Loucy (cell line): ENCODE data around the gene OR1J4.

ENCODE experiments used
- H2AFZ ChIP-seq: fragments of 200-600 bp; sonication (generic); 2 replicates; pipeline ENCODE4 v1.6.0; 2016; ENCODE audit warnings: antibody characterized with exemption, mild to moderate bottlenecking, low read length, moderate library complexity
- H3F3A ChIP-seq: fragments of 200-600 bp; 2 replicates; pipeline ENCODE4 v1.6.0; 2016; ENCODE audit warnings: antibody characterized with exemption, low read depth, mild to moderate bottlenecking
- H3K27me3 ChIP-seq: fragments of 200-600 bp; sonication (generic); 2 replicates; pipeline ENCODE4 v1.6.1; 2014; ENCODE audit warnings: low read length, mild to moderate bottlenecking; ENCODE audit not compliant: insufficient read depth, poor library complexity, severe bottlenecking
- H3K36me3 ChIP-seq: fragments of 200-600 bp; sonication (generic); 2 replicates; pipeline ENCODE4 v1.6.1; 2016; ENCODE audit warnings: low read length; ENCODE audit not compliant: insufficient read depth
- H3K4me1 ChIP-seq: fragments of 200-600 bp; sonication (generic); 2 replicates; pipeline ENCODE4 v1.5.1; 2014; ENCODE audit warnings: low read length, mild to moderate bottlenecking; ENCODE audit not compliant: insufficient read depth, poor library complexity, severe bottlenecking
- H3K4me2 ChIP-seq: fragments of 200-600 bp; sonication (generic); 2 replicates; pipeline ENCODE4 v1.6.0; 2014; ENCODE audit warnings: antibody characterized with exemption, low read length, low read depth, mild to moderate bottlenecking; ENCODE audit not compliant: poor library complexity, severe bottlenecking
- H3K4me3 ChIP-seq: fragments of 200-600 bp; sonication (generic); 2 replicates; pipeline ENCODE4 v1.5.1; 2014; ENCODE audit warnings: low read length, mild to moderate bottlenecking, mixed read lengths; ENCODE audit not compliant: poor library complexity, severe bottlenecking
- H3K79me2 ChIP-seq: fragments of 200-600 bp; sonication (generic); 2 replicates; pipeline ENCODE4 v1.6.1; 2014; ENCODE audit warnings: low read length; ENCODE audit not compliant: insufficient read depth
- H3K9ac ChIP-seq: fragments of 200-600 bp; sonication (generic); 2 replicates; pipeline ENCODE4 v1.6.0; 2014; ENCODE audit warnings: mild to moderate bottlenecking, low read depth, low read length, moderate library complexity; ENCODE audit not compliant: poor library complexity, severe bottlenecking
- H3K9me2 ChIP-seq: fragments of 200-600 bp; sonication (generic); replicated peaks from 2 replicates; pipeline ENCODE4 v1.6.1; 2016; ENCODE audit warnings: low read depth, low read length, mixed read lengths
- H3K9me3 ChIP-seq: fragments of 200-600 bp; sonication (generic); 2 replicates; pipeline ENCODE4 v1.6.1; 2014; ENCODE audit warnings: mild to moderate bottlenecking, antibody characterized with exemption, low read length, low read depth; ENCODE audit not compliant: insufficient read depth
- H4K20me1 ChIP-seq: fragments of 200-600 bp; sonication (generic); 2 replicates; pipeline ENCODE4 v1.6.0; 2014; ENCODE audit warnings: antibody characterized with exemption, low read length, mild to moderate bottlenecking; ENCODE audit not compliant: insufficient read depth, poor library complexity, severe bottlenecking
- EZH2phosphoT487 ChIP-seq: fragments of 200-600 bp; IDR thresholded peaks from 2 replicates; pipeline ENCODE4 v1.6.1; 2018; ENCODE audit warnings: antibody characterized with exemption, mild to moderate bottlenecking, moderate library complexity, borderline replicate concordance
- TF ChIP-seq, protein P1 (sequence below): fragments of 200-600 bp; sonication (generic); conservative IDR thresholded peaks from 2 replicates; pipeline ENCODE4 v1.5.1; 2014; ENCODE audit warnings: mild to moderate bottlenecking, antibody characterized with exemption, low read length

The OR1J4 gene, protein sequence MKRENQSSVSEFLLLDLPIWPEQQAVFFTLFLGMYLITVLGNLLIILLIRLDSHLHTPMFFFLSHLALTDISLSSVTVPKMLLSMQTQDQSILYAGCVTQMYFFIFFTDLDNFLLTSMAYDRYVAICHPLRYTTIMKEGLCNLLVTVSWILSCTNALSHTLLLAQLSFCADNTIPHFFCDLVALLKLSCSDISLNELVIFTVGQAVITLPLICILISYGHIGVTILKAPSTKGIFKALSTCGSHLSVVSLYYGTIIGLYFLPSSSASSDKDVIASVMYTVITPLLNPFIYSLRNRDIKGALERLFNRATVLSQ

DNA sequence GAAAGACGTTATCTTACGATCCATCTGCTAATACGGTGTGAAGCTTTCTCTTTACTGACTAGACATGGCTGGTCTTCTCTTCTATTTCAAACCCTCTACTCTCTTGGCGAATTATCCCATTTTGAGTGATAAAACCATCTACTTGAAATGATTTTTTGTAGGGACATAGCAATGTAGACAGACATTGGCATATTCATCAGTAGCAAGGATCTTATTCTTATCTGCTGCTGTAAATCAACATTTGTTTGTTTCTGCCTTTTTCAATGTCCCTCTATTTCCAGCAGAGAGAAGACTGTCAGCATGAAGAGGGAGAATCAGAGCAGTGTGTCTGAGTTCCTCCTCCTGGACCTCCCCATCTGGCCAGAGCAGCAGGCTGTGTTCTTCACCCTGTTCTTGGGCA is at the start of gene OR1J4:
Gene OR1J4 (plus strand): TSS at position 301 of the 400 bp plus-strand sequence. CDS start 0 bp downstream, at position 301.
- Histone ChIP-seq H3K9ac (no peak within 1 kb of the TSS), H3K79me2 (no peaks in the 10 kb centered on the region), H2AFZ (no peak within 1 kb of the TSS), H3K4me2 (no peak within 1 kb of the TSS), H3K36me3 (no peaks in the 10 kb centered on the region), H3K4me1 (no peaks in the 10 kb centered on the region), H4K20me1 (no peaks in the 10 kb centered on the region), H3F3A (no peaks in the 10 kb centered on the region), H3K4me3 (no peak within 1 kb of the TSS), H3K27me3 (no peaks in the 10 kb centered on the region), H3K9me3 (no peaks in the 10 kb centered on the region), H3K9me2 (no peaks in the 10 kb centered on the region)
- TF ChIP-seq EZH2phosphoT487: no peak
- TF ChIP-seq, protein P1, sequence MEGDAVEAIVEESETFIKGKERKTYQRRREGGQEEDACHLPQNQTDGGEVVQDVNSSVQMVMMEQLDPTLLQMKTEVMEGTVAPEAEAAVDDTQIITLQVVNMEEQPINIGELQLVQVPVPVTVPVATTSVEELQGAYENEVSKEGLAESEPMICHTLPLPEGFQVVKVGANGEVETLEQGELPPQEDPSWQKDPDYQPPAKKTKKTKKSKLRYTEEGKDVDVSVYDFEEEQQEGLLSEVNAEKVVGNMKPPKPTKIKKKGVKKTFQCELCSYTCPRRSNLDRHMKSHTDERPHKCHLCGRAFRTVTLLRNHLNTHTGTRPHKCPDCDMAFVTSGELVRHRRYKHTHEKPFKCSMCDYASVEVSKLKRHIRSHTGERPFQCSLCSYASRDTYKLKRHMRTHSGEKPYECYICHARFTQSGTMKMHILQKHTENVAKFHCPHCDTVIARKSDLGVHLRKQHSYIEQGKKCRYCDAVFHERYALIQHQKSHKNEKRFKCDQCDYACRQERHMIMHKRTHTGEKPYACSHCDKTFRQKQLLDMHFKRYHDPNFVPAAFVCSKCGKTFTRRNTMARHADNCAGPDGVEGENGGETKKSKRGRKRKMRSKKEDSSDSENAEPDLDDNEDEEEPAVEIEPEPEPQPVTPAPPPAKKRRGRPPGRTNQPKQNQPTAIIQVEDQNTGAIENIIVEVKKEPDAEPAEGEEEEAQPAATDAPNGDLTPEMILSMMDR: no peak

DNA sequence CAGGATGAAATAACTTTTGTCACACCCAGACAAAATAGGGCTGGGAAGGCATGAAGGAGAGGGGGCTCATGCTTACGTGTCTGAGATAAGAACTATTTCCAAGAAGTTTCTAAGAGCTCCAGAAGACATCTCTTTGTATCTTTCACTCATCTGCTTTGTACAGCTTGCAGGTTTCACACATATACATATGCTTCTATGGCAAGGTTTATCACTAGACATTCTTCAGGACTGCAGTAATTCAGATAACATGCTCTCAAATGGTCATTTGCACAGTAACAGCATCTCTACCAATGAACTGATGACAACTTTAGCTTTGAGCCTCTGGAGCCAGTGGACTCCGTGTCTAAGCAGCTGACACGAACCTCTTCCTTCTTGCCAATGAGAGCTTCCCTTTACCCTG is 44.4 kb upstream of the OR1J4 start:
- Histone ChIP-seq H3K27me3 (no peaks in the 10 kb centered on the region), H3K9me3 (no peaks in the 10 kb centered on the region), H3K4me3 (no peak overlapping the region), H3F3A (no peaks in the 10 kb centered on the region), H3K79me2 (no peaks in the 10 kb centered on the region), H3K36me3 (no peaks in the 10 kb centered on the region), H3K4me1 (no peaks in the 10 kb centered on the region), H2AFZ (no peak overlapping the region), H3K4me2 (no peak overlapping the region), H3K9me2 (no peaks in the 10 kb centered on the region), H3K9ac (no peak overlapping the region), H4K20me1 (no peaks in the 10 kb centered on the region)
- no peak for TF ChIP-seq EZH2phosphoT487
- TF ChIP-seq, protein P1: no peak

DNA sequence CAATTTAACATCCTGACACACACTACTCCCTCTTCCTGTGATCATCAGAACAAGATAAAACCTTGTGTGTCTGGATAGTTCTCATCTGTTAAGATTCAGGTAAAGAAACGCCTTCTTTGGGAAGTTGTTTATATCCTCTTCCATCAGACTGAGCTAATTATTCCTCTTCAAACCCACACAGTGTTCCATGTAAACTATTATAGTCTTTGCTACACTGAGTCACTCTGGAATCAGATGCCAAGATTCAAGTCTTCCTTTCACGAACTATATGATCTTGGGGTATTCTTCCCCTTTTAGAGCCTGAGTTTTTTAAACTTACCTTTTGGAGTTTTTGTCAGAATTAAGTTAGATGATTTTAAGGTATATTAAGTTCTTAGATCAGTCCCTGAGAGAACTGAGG is 43.2 kb upstream of the OR1J4 start:
- no peak overlapping the region for H3K4me3 ChIP-seq
- no peaks in the 10 kb centered on the region for H3K9me3 ChIP-seq
- no peaks in the 10 kb centered on the region for H3F3A ChIP-seq
- H4K20me1 ChIP-seq: no peaks in the 10 kb centered on the region
- no peaks in the 10 kb centered on the region for H3K36me3 ChIP-seq
- no peaks in the 10 kb centered on the region for H3K9me2 ChIP-seq
- H3K4me1 ChIP-seq: no peaks in the 10 kb centered on the region
- no peak for TF ChIP-seq EZH2phosphoT487
- TF ChIP-seq, protein P1: no peak
- H2AFZ ChIP-seq: no peak overlapping the region
- no peaks in the 10 kb centered on the region for H3K79me2 ChIP-seq
- H3K4me2 ChIP-seq: no peak overlapping the region
- H3K27me3 ChIP-seq: no peaks in the 10 kb centered on the region
- H3K9ac ChIP-seq: no peak overlapping the region
